ENCODE measurements around the gene SLC26A8. TPM values are rescaled to one million over a fixed set of nuclear protein-coding genes. Genes with fewer than 3 reads are reported as not detected.

SLC26A8 gene
- total and polyA plus RNA-seq, 2 of the 13 experiments (the other 11 are each of a cell fraction or from before 2014, with no cell fraction given): 0.46 TPM; not detected in 1

DNA sequence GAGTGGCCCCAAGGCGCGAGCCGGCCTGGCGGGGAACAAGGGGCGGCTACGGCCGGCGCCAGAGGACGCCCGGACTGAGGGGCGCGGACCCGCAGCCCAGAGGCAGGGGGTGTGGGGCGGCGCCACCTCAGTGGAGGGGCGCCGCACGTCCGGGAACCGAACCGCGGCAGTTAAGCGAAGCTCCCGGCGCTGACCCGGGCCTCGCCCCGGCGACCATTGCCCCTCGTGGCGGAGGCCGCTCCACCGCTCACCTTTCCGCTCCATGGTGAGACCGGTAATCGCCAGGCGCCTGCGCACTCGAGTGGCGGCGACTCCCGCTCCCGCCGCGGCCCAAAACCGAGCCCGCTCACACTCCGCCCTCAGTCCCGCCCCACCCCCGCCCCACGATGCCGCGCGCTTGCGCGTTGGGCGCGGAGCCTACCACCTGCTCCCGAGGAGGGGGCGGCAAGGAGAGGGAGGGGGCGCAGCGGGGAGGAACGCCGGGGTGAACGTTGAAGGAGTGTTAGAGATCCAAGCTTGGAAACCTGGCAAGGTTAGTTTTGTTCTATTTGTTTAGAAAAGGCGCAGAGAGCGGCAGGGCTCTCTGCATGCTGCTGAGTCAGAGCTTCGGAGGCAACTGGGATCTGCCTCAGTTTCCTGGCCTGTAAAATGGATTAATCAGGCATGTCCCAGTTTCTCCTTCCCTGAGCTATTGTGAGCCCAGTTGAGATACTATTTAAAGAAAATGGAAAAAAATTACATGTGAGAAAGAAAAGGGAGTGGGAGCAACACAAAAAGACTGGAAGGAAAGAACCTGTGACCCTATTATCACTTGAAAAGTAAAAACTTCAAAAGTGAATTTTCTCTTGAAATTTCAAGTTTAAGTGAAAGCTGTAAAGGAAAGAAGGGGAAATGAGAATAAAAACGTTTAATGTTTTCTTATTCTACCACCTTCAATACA lies 103.4 kb downstream of the SLC26A8 start, which contains the start of gene SRPK1 (continued):
- TF ChIP-seq ZMYM2 (CRISPR knock-in tag; IDR thresholded peaks at IDR 0.05) (no peak; the same call in none of the 2 replicates), KLF16 (CRISPR knock-in tag; IDR thresholded peaks at IDR 0.05) (no peak), KLF13 (CRISPR knock-in tag; IDR thresholded peaks at IDR 0.05) (no peak), ZNF782 (CRISPR knock-in tag; IDR thresholded peaks at IDR 0.05; ENCODE audit: borderline replicate concordance) (peak; percentile 97), LCORL (IDR thresholded peaks at IDR 0.05) (no peak), LCORL (CRISPR knock-in tag; IDR thresholded peaks at IDR 0.05) (peak; percentile 91), NFKBIZ (CRISPR knock-in tag; IDR thresholded peaks at IDR 0.05) (peak; percentile 46; the same call in 1 of the 2 replicates), ZNF549 (CRISPR knock-in tag; IDR thresholded peaks at IDR 0.05) (no peak), GTF3A (CRISPR knock-in tag; conservative IDR thresholded peaks at IDR 0.05) (no peak), BRCA1 (CRISPR knock-in tag; IDR thresholded peaks at IDR 0.05) (0 out of 2 replicates have a peak, but pooled peaks have one; percentile 29), PITX1 (CRISPR knock-in tag; IDR thresholded peaks at IDR 0.05) (peak; percentile 45), IKZF4 (CRISPR knock-in tag; IDR thresholded peaks at IDR 0.05; ENCODE audit: borderline replicate concordance, low read depth, not compliant biosample characterization) (peak; percentile 47), GLI4 (CRISPR knock-in tag; IDR thresholded peaks at IDR 0.05; ENCODE audit: borderline replicate concordance) (no peak; the same call in 1 of the 2 replicates), IKZF1 (IDR thresholded peaks at IDR 0.05) (no peak), ZFP82 (CRISPR knock-in tag; IDR thresholded peaks at IDR 0.05; ENCODE audit: borderline replicate concordance) (peak; percentile 64; the same call in 1 of the 2 replicates), ZNF557 (CRISPR knock-in tag; IDR thresholded peaks at IDR 0.05) (no peak), ZNF34 (CRISPR knock-in tag; IDR thresholded peaks at IDR 0.05; ENCODE audit: borderline replicate concordance) (no peak), CHD2 (IDR thresholded peaks at IDR 0.05; ENCODE audit: low read depth, low read length) (peak; percentile 39; the same call in 1 of the 2 replicates), HIVEP1 (CRISPR knock-in tag; IDR thresholded peaks at IDR 0.05) (no peak), ZNF430 (CRISPR knock-in tag; IDR thresholded peaks at IDR 0.05) (peak; percentile 75; the same call in 1 of the 2 replicates), DR1 (CRISPR knock-in tag; IDR thresholded peaks at IDR 0.05) (peak; percentile 85), SAP130 (CRISPR knock-in tag; IDR thresholded peaks at IDR 0.05; ENCODE audit: low read depth) (peak; percentile 85; the same call in 1 of the 2 replicates), SIN3B (IDR thresholded peaks at IDR 0.05; ENCODE audit: low read length) (0 out of 2 replicates have a peak, but pooled peaks have one; percentile 9)
- TF ChIP-seq, protein P1, sequence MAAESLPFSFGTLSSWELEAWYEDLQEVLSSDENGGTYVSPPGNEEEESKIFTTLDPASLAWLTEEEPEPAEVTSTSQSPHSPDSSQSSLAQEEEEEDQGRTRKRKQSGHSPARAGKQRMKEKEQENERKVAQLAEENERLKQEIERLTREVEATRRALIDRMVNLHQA (CRISPR knock-in tag; IDR thresholded peaks at IDR 0.05): no peak
- TF ChIP-seq, protein P2, sequence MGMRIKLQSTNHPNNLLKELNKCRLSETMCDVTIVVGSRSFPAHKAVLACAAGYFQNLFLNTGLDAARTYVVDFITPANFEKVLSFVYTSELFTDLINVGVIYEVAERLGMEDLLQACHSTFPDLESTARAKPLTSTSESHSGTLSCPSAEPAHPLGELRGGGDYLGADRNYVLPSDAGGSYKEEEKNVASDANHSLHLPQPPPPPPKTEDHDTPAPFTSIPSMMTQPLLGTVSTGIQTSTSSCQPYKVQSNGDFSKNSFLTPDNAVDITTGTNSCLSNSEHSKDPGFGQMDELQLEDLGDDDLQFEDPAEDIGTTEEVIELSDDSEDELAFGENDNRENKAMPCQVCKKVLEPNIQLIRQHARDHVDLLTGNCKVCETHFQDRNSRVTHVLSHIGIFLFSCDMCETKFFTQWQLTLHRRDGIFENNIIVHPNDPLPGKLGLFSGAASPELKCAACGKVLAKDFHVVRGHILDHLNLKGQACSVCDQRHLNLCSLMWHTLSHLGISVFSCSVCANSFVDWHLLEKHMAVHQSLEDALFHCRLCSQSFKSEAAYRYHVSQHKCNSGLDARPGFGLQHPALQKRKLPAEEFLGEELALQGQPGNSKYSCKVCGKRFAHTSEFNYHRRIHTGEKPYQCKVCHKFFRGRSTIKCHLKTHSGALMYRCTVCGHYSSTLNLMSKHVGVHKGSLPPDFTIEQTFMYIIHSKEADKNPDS (CRISPR knock-in tag; IDR thresholded peaks at IDR 0.05): no peak
- TF ChIP-seq, protein P3, sequence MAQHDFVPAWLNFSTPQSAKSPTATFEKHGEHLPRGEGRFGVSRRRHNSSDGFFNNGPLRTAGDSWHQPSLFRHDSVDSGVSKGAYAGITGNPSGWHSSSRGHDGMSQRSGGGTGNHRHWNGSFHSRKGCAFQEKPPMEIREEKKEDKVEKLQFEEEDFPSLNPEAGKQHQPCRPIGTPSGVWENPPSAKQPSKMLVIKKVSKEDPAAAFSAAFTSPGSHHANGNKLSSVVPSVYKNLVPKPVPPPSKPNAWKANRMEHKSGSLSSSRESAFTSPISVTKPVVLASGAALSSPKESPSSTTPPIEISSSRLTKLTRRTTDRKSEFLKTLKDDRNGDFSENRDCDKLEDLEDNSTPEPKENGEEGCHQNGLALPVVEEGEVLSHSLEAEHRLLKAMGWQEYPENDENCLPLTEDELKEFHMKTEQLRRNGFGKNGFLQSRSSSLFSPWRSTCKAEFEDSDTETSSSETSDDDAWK (CRISPR knock-in tag; IDR thresholded peaks at IDR 0.05): no peak
- TF ChIP-seq, protein P4, sequence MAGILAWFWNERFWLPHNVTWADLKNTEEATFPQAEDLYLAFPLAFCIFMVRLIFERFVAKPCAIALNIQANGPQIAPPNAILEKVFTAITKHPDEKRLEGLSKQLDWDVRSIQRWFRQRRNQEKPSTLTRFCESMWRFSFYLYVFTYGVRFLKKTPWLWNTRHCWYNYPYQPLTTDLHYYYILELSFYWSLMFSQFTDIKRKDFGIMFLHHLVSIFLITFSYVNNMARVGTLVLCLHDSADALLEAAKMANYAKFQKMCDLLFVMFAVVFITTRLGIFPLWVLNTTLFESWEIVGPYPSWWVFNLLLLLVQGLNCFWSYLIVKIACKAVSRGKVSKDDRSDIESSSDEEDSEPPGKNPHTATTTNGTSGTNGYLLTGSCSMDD (CRISPR knock-in tag; IDR thresholded peaks at IDR 0.05): no peak
